A549 treated with DMSO at 1 μM for 4 hours (cell line): ENCODE measurements around the gene ZCCHC7. TPM values are rescaled to one million over a fixed set of nuclear protein-coding genes. Genes with fewer than 3 reads are reported as not detected.

Experiments used
- total RNA-seq: library from RNA; stranded (reverse); fragments of 200-300 nt; extraction: Qiagen RNA extraction; gene quantifications from 5 replicates; pipeline ENCODE4 v1.2.3, GENCODE V29; 2022; ENCODE audit warnings: low read depth

ZCCHC7 gene
- total RNA-seq, result 11.2 to 16.2 TPM (median 13.0 TPM) in 5 replicates

DNA sequence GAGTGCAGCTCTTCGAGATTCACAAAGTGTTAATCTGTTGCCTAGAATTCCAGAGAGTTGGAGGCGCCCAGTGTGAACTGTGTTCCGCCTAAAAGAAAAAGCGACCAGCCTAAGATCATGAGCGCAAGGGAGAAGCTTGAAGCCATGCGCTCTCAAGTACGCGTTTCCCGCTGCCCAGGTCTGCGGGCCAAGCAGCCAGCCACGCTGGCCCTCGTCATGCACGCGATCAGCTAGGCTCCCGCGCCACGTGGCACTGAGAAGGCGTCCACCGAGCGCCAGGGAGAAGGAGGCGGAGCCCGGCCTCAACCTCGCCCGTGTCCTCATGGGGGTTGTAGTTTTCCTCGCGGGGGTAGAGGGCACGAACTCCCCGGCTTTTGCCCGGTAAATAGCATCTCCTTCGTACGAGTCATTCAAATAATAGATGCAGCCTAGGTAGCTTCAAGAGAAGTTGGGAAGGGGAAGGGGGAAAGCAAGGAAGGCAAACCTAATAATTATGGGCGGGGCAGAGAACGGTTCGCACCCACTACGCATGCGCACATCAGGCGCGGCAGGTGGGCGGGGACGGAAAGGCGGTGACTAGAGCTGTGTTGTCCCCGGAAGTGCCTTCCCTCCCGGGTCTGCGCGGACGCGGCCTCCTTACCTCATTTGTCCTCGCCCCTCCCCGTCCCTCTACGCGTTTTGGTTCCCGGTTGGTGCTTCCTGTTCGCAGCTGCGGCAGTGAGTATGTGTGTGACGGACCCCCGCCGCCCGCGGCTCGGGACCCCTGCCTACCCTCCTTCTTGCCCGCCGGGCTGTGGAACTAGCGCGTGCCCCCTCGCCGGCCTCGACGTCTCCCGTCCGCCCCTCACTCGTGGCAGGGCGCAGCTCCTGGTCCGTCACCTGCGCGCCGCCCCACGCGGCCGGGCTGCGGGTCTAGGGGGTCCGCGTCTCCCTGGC, at the start of gene ZCCHC7:
Gene ZCCHC7, plus strand, starts transcription at position 668 of the 936 bp plus-strand sequence.

Other genes starting within 250 kb of the ZCCHC7 start
- 0.01 to 0.07 TPM (median 0.01 TPM) in 3 of 5 replicates, not detected in the others for gene PAX5, start 86.3 kb upstream of the ZCCHC7 start, total RNA-seq